WTC11 (cell line): ENCODE measurements around the gene APCS. TPM values are rescaled to one million over a fixed set of nuclear protein-coding genes. Genes with fewer than 3 reads are reported as not detected.

ENCODE experiments used
- ATAC-seq: fragments of 200-7000 bp; cut with Tn5 transposase; 2 replicates; pipeline ENCODE4 v1.10.0; 2021; ENCODE audit warnings: mild to moderate bottlenecking, moderate library complexity
- Bru-seq: library from RNA; stranded (reverse); fragments of 400-500 nt; gene quantifications from one replicate; lab custom pipeline; 2021; lab: Mats Ljungman, UMichigan
- CTCF ChIA-PET: fragments of 300-600 bp; sonication (Branson Sonifier 250); formaldehyde crosslinking; loops from one replicate; lab custom pipeline; 2021; ENCODE audit warnings: antibody characterized with exemption; lab: Charles Lee
- POLR2A ChIA-PET: fragments of 350-600 bp; sonication (Branson Sonifier 250); formaldehyde crosslinking; loops from one replicate; lab custom pipeline; 2021; ENCODE audit warnings: antibody characterized with exemption; lab: Charles Lee
- DNase-seq: peaks from one replicate; pipeline ENCODE4 v3.0.0; 2021; ENCODE audit warnings: low spot score
- H3K27ac Mint-ChIP-seq: 2 replicates; pipeline ENCODE4 v1.8.0; 2021; ENCODE audit warnings: mixed read lengths
- H3K27me3 Mint-ChIP-seq: 2 replicates; pipeline ENCODE4 v1.8.0; 2021; ENCODE audit warnings: low read depth, mild to moderate bottlenecking, moderate library complexity, mixed read lengths
- H3K36me3 Mint-ChIP-seq: 2 replicates; pipeline ENCODE4 v1.8.0; 2021; ENCODE audit warnings: mixed read lengths
- H3K4me1 Mint-ChIP-seq: 2 replicates; pipeline ENCODE4 v1.8.0; 2022; ENCODE audit warnings: mixed read lengths
- H3K4me3 Mint-ChIP-seq: 2 replicates; pipeline ENCODE4 v1.8.0; 2021; ENCODE audit warnings: mild to moderate bottlenecking, moderate library complexity, mixed read lengths
- H3K9me3 Mint-ChIP-seq: 2 replicates; pipeline ENCODE4 v1.8.0; 2021; ENCODE audit warnings: mixed read lengths
- CBFB ChIP-seq: sonication (generic); formaldehyde crosslinking; IDR thresholded peaks from 2 replicates; pipeline ENCODE4 v1.8.1; 2022; ENCODE audit warnings: mild to moderate bottlenecking, low read depth, missing genetic modification reagents
- CREB1 ChIP-seq: sonication (generic); formaldehyde crosslinking; IDR thresholded peaks from 2 replicates; pipeline ENCODE4 v1.8.0; 2023; ENCODE audit warnings: mild to moderate bottlenecking, missing genetic modification reagents
- E2F1 ChIP-seq: sonication (generic); formaldehyde crosslinking; IDR thresholded peaks from 2 replicates; pipeline ENCODE4 v1.8.0; 2022; ENCODE audit warnings: mild to moderate bottlenecking, missing genetic modification reagents
- ELF4 ChIP-seq: sonication (generic); formaldehyde crosslinking; IDR thresholded peaks from 2 replicates; pipeline ENCODE4 v1.8.1; 2022; ENCODE audit warnings: low read depth, mild to moderate bottlenecking, moderate library complexity, missing genetic modification reagents
- ESRRA ChIP-seq: sonication (generic); formaldehyde crosslinking; IDR thresholded peaks from 2 replicates; pipeline ENCODE4 v1.8.1; 2022; ENCODE audit warnings: mild to moderate bottlenecking, missing genetic modification reagents, borderline replicate concordance
- FOXP1 ChIP-seq: sonication (generic); formaldehyde crosslinking; IDR thresholded peaks from 2 replicates; pipeline ENCODE4 v1.8.0; 2022; ENCODE audit warnings: missing genetic modification reagents, mild to moderate bottlenecking, moderate library complexity, borderline replicate concordance
- IRF2 ChIP-seq: sonication (generic); formaldehyde crosslinking; IDR thresholded peaks from 2 replicates; pipeline ENCODE4 v1.8.0; 2022; ENCODE audit warnings: low read depth, missing genetic modification reagents, borderline replicate concordance
- MAX ChIP-seq: sonication (generic); formaldehyde crosslinking; IDR thresholded peaks from 2 replicates; pipeline ENCODE4 v1.8.0; 2022; ENCODE audit warnings: mild to moderate bottlenecking, missing genetic modification reagents
- MLX ChIP-seq: sonication (generic); formaldehyde crosslinking; IDR thresholded peaks from 2 replicates; pipeline ENCODE4 v1.8.1; 2023; ENCODE audit warnings: mild to moderate bottlenecking, missing genetic modification reagents, moderate library complexity
- MXD4 ChIP-seq: fragments of 250-450 bp; sonication (Bioruptor Pico); IDR thresholded peaks from 2 replicates; pipeline ENCODE4 v1.8.0; 2021; ENCODE audit warnings: mild to moderate bottlenecking, moderate library complexity, borderline replicate concordance
- NFYB ChIP-seq: sonication (generic); formaldehyde crosslinking; conservative IDR thresholded peaks from 2 replicates; pipeline ENCODE4 v1.8.0; 2022; ENCODE audit warnings: low read depth, missing genetic modification reagents
- SMAD4 ChIP-seq: sonication (generic); formaldehyde crosslinking; IDR thresholded peaks from 2 replicates; pipeline ENCODE4 v1.8.0; 2022; ENCODE audit warnings: mild to moderate bottlenecking, missing genetic modification reagents
- TEAD4 ChIP-seq: sonication (generic); formaldehyde crosslinking; IDR thresholded peaks from 2 replicates; pipeline ENCODE4 v1.8.0; 2022; ENCODE audit warnings: mild to moderate bottlenecking, missing genetic modification reagents
- TP53 ChIP-seq: sonication (generic); formaldehyde crosslinking; IDR thresholded peaks from 2 replicates; pipeline ENCODE4 v1.8.1; 2023; ENCODE audit warnings: mild to moderate bottlenecking, missing genetic modification reagents
- ZBTB21 ChIP-seq: sonication (generic); formaldehyde crosslinking; IDR thresholded peaks from 2 replicates; pipeline ENCODE4 v1.8.1; 2023; ENCODE audit warnings: mild to moderate bottlenecking, missing genetic modification reagents, borderline replicate concordance
- ZNF232 ChIP-seq: sonication (generic); formaldehyde crosslinking; IDR thresholded peaks from 2 replicates; pipeline ENCODE4 v1.8.0; 2022; ENCODE audit warnings: mild to moderate bottlenecking, missing genetic modification reagents
- ZNF263 ChIP-seq: sonication (generic); formaldehyde crosslinking; IDR thresholded peaks from 2 replicates; pipeline ENCODE4 v1.8.1; 2022; ENCODE audit warnings: low read depth, mild to moderate bottlenecking, moderate library complexity, missing genetic modification reagents
- ZNF317 ChIP-seq: sonication (generic); formaldehyde crosslinking; IDR thresholded peaks from 2 replicates; pipeline ENCODE4 v1.8.1; 2023; ENCODE audit warnings: low read depth, mild to moderate bottlenecking, moderate library complexity, missing genetic modification reagents, borderline replicate concordance
- ZNF423 ChIP-seq: fragments of 250-450 bp; sonication (Bioruptor Pico); IDR thresholded peaks from 2 replicates; pipeline ENCODE4 v2.1.2; 2022; ENCODE audit warnings: mild to moderate bottlenecking, moderate library complexity
- ZNF671 ChIP-seq: fragments of 250-450 bp; sonication (Bioruptor Pico); IDR thresholded peaks from 2 replicates; pipeline ENCODE4 v1.8.0; 2021; ENCODE audit warnings: mild to moderate bottlenecking
- long read RNA-seq, 3 experiments: library from RNA in 1 of 3; library from capped mRNA in 1 of 3; library from polyadenylated mRNA in 1 of 3; unstranded in 2 of 3; stranded (forward) in 1 of 3; transcript quantifications; one replicate each; pipeline ENCODE4 v2.0.0, GENCODE V29; 2021
- total RNA-seq: library from RNA; stranded (reverse); gene quantifications from 3 replicates; pipeline ENCODE4 v1.2.3, GENCODE V29; 2021
- TF ChIP-seq, protein P1 (sequence below): fragments of 250-450 bp; sonication (Bioruptor Pico); IDR thresholded peaks from 2 replicates; pipeline ENCODE4 v2.1.2; 2022; ENCODE audit warnings: mild to moderate bottlenecking, moderate library complexity
- TF ChIP-seq, protein P2 (sequence below): sonication (generic); formaldehyde crosslinking; IDR thresholded peaks from 2 replicates; pipeline ENCODE4 v1.8.0; 2022; ENCODE audit warnings: mild to moderate bottlenecking, missing genetic modification reagents
- TF ChIP-seq, protein P3 (sequence below): fragments of 250-450 bp; sonication (Bioruptor Pico); IDR thresholded peaks from 2 replicates; pipeline ENCODE4 v1.9.0; 2021; ENCODE audit warnings: mild to moderate bottlenecking
- TF ChIP-seq, protein P4 (sequence below): sonication (generic); formaldehyde crosslinking; conservative IDR thresholded peaks from 2 replicates; pipeline ENCODE4 v1.8.1; 2023; ENCODE audit warnings: mild to moderate bottlenecking, low read depth, missing genetic modification reagents, moderate library complexity
- TF ChIP-seq, protein P5 (sequence below): sonication (generic); formaldehyde crosslinking; IDR thresholded peaks from 2 replicates; pipeline ENCODE4 v1.8.1; 2022; ENCODE audit warnings: mild to moderate bottlenecking, moderate library complexity, missing genetic modification reagents

Gene APCS
- 0.44 to 0.66 TPM (median 0.64 TPM) in 3 replicates for total RNA-seq
- Bru-seq, nascent RNA = not detected
- long read RNA-seq, experiment 1 = 0 reads
- long read RNA-seq, experiment 2 = 0 reads
- long read RNA-seq, experiment 3 = 0 reads

- H3K4me3 Mint-ChIP-seq = no peak within 1 kb of the TSS
- H3K27ac Mint-ChIP-seq = no peak within 1 kb of the TSS
- H3K9me3 Mint-ChIP-seq = peaks cover 5% of the 10 kb centered on the region
- DNase-seq (no peak), ATAC-seq (peak; percentile 84)
- H3K36me3 Mint-ChIP-seq = no peaks in the 10 kb centered on the region
- H3K4me1 Mint-ChIP-seq = no peaks in the 10 kb centered on the region
- POLR2A ChIA-PET = no interaction called here
- no peaks in the 10 kb centered on the region for H3K27me3 Mint-ChIP-seq
- TF ChIP-seq IRF2 (CRISPR knock-in tag) = no peak
- TF ChIP-seq, protein P1, sequence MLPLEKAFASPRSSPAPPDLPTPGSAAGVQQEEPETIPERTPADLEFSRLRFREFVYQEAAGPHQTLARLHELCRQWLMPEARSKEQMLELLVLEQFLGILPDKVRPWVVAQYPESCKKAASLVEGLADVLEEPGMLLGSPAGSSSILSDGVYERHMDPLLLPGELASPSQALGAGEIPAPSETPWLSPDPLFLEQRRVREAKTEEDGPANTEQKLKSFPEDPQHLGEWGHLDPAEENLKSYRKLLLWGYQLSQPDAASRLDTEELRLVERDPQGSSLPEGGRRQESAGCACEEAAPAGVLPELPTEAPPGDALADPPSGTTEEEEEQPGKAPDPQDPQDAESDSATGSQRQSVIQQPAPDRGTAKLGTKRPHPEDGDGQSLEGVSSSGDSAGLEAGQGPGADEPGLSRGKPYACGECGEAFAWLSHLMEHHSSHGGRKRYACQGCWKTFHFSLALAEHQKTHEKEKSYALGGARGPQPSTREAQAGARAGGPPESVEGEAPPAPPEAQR (CRISPR knock-in tag) = no peak
- no peak for TF ChIP-seq TEAD4 (CRISPR knock-in tag)
- TF ChIP-seq E2F1 = no peak
- TF ChIP-seq ZNF671 (CRISPR knock-in tag) = no peak
- TF ChIP-seq, protein P2, sequence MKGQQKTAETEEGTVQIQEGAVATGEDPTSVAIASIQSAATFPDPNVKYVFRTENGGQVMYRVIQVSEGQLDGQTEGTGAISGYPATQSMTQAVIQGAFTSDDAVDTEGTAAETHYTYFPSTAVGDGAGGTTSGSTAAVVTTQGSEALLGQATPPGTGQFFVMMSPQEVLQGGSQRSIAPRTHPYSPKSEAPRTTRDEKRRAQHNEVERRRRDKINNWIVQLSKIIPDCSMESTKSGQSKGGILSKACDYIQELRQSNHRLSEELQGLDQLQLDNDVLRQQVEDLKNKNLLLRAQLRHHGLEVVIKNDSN = no peak
- TF ChIP-seq ZNF263 = no peak
- TF ChIP-seq, all 79 proteins: peak for 0
- CTCF ChIA-PET = interaction anchor here (0.6 to 1.2 kb wide), 2 partner anchors 113 to 391 kb away, joined by 3 to 5 read pairs; no protein-coding TSS in a partner anchor
Observed at GRCh38 chr1:159587461-159587951, at the start of gene APCS. Gene APCS, plus strand, starts transcription at chr1:159587826. Its CDS starts 96 bp downstream, at chr1:159587922.

DNA sequence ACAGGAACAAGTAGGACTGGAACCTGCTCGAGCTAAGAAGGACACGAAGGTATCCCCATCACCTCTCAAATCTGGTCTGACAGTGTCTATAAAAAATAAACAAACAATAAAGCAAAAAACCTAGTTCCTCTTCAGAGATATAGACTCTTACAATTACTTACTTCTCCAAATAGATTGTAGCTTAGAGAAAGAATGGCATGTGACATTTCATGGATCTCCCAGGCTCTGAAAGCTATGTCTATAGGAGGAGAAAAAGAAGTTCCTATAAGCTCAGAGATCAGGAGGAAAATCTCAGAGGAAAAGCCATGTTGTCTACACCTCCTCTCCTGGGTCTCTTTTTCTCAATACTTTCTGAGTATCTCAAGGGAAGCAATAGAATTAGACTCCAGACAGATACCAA, 39.5 kb upstream of the APCS start:
- CTCF ChIA-PET = interaction anchor here (1.0 kb wide), 1 partner anchor 242 kb away, joined by 3 read pairs; no protein-coding TSS in a partner anchor
- Mint-ChIP-seq H3K9me3 (0 out of 2 replicates have a peak, but pooled peaks cover 3% of the 10 kb centered on the region), H3K27ac (no peak overlapping the region), H3K36me3 (peaks cover 2% of the 10 kb centered on the region; the same call in 1 of the 2 replicates), H3K4me1 (no peaks in the 10 kb centered on the region), H3K27me3 (0 out of 2 replicates have a peak, but pooled peaks cover 2% of the 10 kb centered on the region), H3K4me3 (no peak overlapping the region)
- DNase-seq (no peak), ATAC-seq (no peak)
- POLR2A ChIA-PET = no interaction called here
- TF ChIP-seq TEAD4 (CRISPR knock-in tag) = no peak
- no peak for TF ChIP-seq MLX (CRISPR knock-in tag)
- no peak for TF ChIP-seq CBFB (CRISPR knock-in tag)
- no peak for TF ChIP-seq ZNF232
- TF ChIP-seq FOXP1 (CRISPR knock-in tag) = no peak
- no peak for TF ChIP-seq ESRRA (CRISPR knock-in tag)
- TF ChIP-seq, protein P3, sequence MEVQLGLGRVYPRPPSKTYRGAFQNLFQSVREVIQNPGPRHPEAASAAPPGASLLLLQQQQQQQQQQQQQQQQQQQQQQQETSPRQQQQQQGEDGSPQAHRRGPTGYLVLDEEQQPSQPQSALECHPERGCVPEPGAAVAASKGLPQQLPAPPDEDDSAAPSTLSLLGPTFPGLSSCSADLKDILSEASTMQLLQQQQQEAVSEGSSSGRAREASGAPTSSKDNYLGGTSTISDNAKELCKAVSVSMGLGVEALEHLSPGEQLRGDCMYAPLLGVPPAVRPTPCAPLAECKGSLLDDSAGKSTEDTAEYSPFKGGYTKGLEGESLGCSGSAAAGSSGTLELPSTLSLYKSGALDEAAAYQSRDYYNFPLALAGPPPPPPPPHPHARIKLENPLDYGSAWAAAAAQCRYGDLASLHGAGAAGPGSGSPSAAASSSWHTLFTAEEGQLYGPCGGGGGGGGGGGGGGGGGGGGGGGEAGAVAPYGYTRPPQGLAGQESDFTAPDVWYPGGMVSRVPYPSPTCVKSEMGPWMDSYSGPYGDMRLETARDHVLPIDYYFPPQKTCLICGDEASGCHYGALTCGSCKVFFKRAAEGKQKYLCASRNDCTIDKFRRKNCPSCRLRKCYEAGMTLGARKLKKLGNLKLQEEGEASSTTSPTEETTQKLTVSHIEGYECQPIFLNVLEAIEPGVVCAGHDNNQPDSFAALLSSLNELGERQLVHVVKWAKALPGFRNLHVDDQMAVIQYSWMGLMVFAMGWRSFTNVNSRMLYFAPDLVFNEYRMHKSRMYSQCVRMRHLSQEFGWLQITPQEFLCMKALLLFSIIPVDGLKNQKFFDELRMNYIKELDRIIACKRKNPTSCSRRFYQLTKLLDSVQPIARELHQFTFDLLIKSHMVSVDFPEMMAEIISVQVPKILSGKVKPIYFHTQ (CRISPR knock-in tag) = no peak
- no peak for TF ChIP-seq ZNF423 (CRISPR knock-in tag)
- no peak for TF ChIP-seq NFYB (CRISPR knock-in tag)
- TF ChIP-seq MXD4 (CRISPR knock-in tag) = no peak
- no peak for TF ChIP-seq MAX (CRISPR knock-in tag)
- no peak for TF ChIP-seq ELF4 (CRISPR knock-in tag)
- no peak for TF ChIP-seq CREB1
- TF ChIP-seq ZNF317 = no peak
- TF ChIP-seq, protein P4, sequence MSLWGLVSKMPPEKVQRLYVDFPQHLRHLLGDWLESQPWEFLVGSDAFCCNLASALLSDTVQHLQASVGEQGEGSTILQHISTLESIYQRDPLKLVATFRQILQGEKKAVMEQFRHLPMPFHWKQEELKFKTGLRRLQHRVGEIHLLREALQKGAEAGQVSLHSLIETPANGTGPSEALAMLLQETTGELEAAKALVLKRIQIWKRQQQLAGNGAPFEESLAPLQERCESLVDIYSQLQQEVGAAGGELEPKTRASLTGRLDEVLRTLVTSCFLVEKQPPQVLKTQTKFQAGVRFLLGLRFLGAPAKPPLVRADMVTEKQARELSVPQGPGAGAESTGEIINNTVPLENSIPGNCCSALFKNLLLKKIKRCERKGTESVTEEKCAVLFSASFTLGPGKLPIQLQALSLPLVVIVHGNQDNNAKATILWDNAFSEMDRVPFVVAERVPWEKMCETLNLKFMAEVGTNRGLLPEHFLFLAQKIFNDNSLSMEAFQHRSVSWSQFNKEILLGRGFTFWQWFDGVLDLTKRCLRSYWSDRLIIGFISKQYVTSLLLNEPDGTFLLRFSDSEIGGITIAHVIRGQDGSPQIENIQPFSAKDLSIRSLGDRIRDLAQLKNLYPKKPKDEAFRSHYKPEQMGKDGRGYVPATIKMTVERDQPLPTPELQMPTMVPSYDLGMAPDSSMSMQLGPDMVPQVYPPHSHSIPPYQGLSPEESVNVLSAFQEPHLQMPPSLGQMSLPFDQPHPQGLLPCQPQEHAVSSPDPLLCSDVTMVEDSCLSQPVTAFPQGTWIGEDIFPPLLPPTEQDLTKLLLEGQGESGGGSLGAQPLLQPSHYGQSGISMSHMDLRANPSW (CRISPR knock-in tag) = no peak
- TF ChIP-seq SMAD4 = no peak
- no peak for TF ChIP-seq ZBTB21 (CRISPR knock-in tag)
- TF ChIP-seq, protein P5, sequence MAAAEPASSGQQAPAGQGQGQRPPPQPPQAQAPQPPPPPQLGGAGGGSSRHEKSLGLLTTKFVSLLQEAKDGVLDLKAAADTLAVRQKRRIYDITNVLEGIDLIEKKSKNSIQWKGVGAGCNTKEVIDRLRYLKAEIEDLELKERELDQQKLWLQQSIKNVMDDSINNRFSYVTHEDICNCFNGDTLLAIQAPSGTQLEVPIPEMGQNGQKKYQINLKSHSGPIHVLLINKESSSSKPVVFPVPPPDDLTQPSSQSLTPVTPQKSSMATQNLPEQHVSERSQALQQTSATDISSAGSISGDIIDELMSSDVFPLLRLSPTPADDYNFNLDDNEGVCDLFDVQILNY (CRISPR knock-in tag) = no peak
- TF ChIP-seq TP53 (CRISPR knock-in tag) = no peak
